ENCODE data around the gene PDE4D.

PDE4D gene

GRCh38 chr5:59741599-59741998, 151.9 kb downstream of the PDE4D start:
- DNase-seq (ENCODE audit: low read depth, low spot score), result no peak

- no peak for DNase-seq (ENCODE audit: low read depth, low spot score)
Observed at GRCh38 chr5:59738024-59738423, 155.5 kb downstream of the PDE4D start.

GRCh38 chr5:59732806-59733205, 160.7 kb downstream of the PDE4D start:
- no peak for DNase-seq (ENCODE audit: low read depth, low spot score)

- no peak for DNase-seq (ENCODE audit: low read depth, low spot score)
Observed at GRCh38 chr5:59732301-59732700, 161.2 kb downstream of the PDE4D start.

GRCh38 chr5:59731809-59732208, 161.7 kb downstream of the PDE4D start:
- DNase-seq (ENCODE audit: low read depth, low spot score), result no peak

DNA sequence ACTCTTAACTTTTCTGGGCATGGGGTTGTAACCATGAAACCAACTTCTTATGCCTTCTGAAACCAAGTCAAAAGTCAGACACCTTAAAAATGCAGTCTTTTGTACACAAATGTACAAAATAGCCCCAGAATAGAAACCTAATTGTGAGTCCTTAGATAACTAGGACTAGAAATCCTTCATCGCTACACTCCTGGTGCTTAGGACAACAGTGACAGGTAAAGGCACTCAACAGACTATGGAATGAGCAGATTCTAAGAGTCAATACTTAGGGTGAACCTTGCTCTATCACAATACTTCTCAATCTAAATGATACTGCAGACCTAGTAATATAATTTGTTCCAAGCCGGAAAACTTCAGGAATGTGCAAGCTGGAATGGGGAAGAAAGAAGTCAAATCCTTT, 163.7 kb downstream of the PDE4D start:
- DNase-seq (ENCODE audit: low read depth, low spot score), result no peak

- no peak for DNase-seq (ENCODE audit: low read depth, low spot score)
Observed at GRCh38 chr5:59729357-59729756, 164.2 kb downstream of the PDE4D start.

- DNase-seq (ENCODE audit: low read depth, low spot score), result no peak
Observed at GRCh38 chr5:59728356-59728755, 165.2 kb downstream of the PDE4D start.

DNA sequence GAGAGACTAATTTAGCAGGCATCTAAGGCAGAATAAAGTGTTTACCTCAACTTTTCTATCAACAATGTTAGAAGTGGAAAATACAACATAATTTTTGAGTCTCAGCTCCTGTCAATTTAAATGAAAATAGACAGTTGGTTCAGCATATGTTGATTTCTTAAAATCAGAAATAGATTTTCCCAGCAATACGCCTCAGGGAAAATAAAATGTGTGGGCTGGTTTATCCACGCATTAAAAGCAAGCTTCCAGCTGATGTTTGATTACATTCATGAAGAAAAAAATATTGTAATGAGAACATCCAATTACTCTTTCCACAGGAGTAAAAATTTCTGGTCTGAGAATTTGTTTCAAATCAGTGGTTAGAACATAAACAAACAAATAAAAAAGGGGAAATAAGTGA, 166.3 kb downstream of the PDE4D start:
- DNase-seq (ENCODE audit: low read depth, low spot score), result no peak

- DNase-seq (ENCODE audit: low read depth, low spot score), result no peak
Observed at GRCh38 chr5:59725392-59725767, 168.1 kb downstream of the PDE4D start.

GRCh38 chr5:59724482-59725391, 168.8 kb downstream of the PDE4D start:
- no peak for DNase-seq (ENCODE audit: low read depth, low spot score)

GRCh38 chr5:59722874-59723273, 170.7 kb downstream of the PDE4D start:
- DNase-seq (ENCODE audit: low read depth, low spot score), result no peak

DNA sequence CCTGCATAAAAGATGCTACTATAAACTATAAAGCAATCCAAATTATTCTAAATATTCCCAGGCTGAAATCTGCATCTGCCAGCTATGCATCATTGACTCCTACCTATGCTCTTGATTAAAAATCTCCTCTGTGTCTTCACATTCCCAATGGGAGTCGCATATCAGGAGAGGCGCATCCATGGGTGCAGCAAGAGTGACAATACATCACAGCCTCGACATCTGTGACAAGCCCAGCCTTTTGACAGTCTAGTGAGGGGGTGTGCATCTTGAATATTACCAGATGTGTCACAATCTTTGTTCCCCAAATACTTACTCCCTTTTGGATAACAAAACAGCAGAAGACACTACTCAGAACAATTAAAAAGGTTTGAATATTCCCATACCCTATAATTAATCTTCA, 171.8 kb downstream of the PDE4D start:
- DNase-seq (ENCODE audit: low read depth, low spot score), result no peak

- no peak for DNase-seq (ENCODE audit: low read depth, low spot score)
Observed at GRCh38 chr5:59720063-59720462, 173.5 kb downstream of the PDE4D start.

GRCh38 chr5:59716966-59717500, 176.5 kb downstream of the PDE4D start:
- DNase-seq (ENCODE audit: low read depth, low spot score), result no peak

GRCh38 chr5:59716029-59716428, 177.5 kb downstream of the PDE4D start:
- no peak for DNase-seq (ENCODE audit: low read depth, low spot score)

- no peak for DNase-seq (ENCODE audit: low read depth, low spot score)
Observed at GRCh38 chr5:59715228-59715627, 178.3 kb downstream of the PDE4D start.

DNA sequence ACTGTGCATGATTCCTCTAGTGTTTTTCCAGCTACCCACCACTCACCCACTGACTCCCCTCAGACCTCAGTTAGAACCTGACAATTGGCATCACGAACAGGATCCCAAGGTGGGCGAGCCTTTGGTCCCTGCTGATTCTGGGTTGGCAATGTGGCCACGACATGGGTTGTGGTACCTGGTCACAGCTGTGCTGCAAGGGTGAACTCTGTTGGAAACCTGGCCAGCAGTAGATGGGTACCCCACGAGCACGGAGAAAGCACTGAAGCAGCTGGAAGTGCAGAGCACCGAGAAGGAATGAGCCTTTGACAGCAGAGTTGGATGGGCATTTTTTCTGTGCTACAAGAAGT, 180.1 kb downstream of the PDE4D start:
- no peak for DNase-seq (ENCODE audit: low read depth, low spot score)

DNA sequence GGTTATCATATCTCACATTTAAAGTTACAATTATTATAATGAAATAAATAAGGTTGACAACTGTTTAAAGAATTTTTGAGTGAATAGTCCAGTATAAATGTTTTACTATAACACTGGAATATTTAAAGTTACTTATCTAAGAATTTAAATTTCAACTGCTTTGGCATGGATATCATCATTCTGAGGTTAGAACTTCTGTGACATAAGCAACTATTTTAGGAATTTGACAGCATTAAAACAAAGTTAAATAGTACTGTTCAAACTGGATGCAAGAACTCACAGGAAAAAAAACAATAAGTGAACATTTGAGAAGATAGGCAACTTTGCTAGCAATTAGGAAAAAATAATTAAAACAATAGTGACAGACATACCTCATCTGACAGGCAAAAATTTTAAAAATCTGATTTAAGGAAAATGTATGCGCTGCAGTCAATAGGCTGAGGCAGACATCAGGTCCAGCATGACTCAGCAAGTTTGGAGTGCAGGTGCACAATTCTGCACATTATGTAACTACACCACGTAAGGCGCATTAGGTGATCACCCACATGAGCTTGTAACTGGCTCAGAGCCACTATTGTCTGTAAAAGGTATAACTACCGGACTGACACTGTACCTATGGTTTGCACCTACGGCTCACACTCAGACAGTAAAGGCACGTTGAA, 180.6 kb downstream of the PDE4D start:
- DNase-seq (ENCODE audit: low read depth, low spot score), result no peak

- no peak for DNase-seq (ENCODE audit: low read depth, low spot score)
Observed at GRCh38 chr5:59711310-59711709, 182.2 kb downstream of the PDE4D start.

- DNase-seq (ENCODE audit: low read depth, low spot score), result no peak
Observed at GRCh38 chr5:59709846-59710245, 183.7 kb downstream of the PDE4D start.

GRCh38 chr5:59709346-59709821, 184.1 kb downstream of the PDE4D start:
- DNase-seq (ENCODE audit: low read depth, low spot score), result no peak

DNA sequence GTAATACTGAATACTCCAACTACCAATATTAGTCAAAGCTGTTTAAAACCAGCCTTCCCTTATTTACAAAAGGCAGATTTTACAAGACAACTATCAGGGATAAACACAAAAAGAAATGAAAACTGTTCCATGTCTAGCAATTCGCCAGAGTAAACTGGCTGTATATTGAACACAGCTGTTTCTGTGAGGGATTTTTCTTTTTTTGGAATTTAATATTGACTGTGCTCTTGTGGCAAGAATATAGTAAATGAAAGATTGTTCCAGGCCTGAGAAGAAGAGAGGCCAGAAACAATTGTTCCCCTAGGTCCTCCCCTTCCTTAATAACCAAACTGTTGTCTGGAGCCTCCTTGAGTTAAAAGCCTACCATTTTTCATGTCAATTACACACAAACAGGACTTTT, 188.6 kb downstream of the PDE4D start:
- DNase-seq (ENCODE audit: low read depth, low spot score), result no peak

Data from activated naive CD8-positive, alpha-beta T cell treated with anti-CD3 and anti-CD28 coated beads, Interleukin-2, amount 50 U/mL, for 16 hours (primary cell).